SU-DHL-6 (cell line): ENCODE measurements around the gene PNMA8A.
A peak's percentile ranks its signal among the peaks of the same experiment; 100 is the strongest.

ENCODE experiments used
- H2AFZ ChIP-seq: fragments of 200-600 bp; sonication (generic); 2 replicates; pipeline ENCODE4 v1.6.1; 2014; ENCODE audit warnings: low read depth, mild to moderate bottlenecking, moderate library complexity, mixed read lengths, antibody characterized with exemption, low read length; ENCODE audit not compliant: severe bottlenecking
- H3F3A ChIP-seq: fragments of 200-600 bp; shearing (Covaris generic); 2 replicates; pipeline ENCODE4 v1.6.0; 2016; ENCODE audit warnings: antibody characterized with exemption, mild to moderate bottlenecking; ENCODE audit not compliant: insufficient read depth
- H3K27ac ChIP-seq: fragments of 200-600 bp; sonication (generic); 2 replicates; pipeline ENCODE4 v1.5.1; 2016; ENCODE audit warnings: low read depth, mild to moderate bottlenecking, low read length, moderate library complexity, mixed read lengths
- H3K27me3 ChIP-seq: fragments of 200-600 bp; sonication (generic), shearing (Covaris generic); 2 replicates; pipeline ENCODE4 v1.6.0; 2014; ENCODE audit warnings: mild to moderate bottlenecking, low read length
- H3K36me3 ChIP-seq: fragments of 200-600 bp; sonication (generic); 2 replicates; pipeline ENCODE4 v1.6.1; 2014; ENCODE audit warnings: mild to moderate bottlenecking, low read length, mixed read lengths
- H3K4me2 ChIP-seq: fragments of 300-600, 200-600 bp; shearing (Covaris generic), sonication (generic); 2 replicates; pipeline ENCODE4 v1.6.0; 2014; ENCODE audit warnings: low read length, low read depth, mild to moderate bottlenecking; ENCODE audit not compliant: poor library complexity, severe bottlenecking
- H3K4me3 ChIP-seq: fragments of 200-600 bp; sonication (generic); 2 replicates; pipeline ENCODE4 v1.5.1; 2014; ENCODE audit warnings: antibody characterized with exemption, low read length, mild to moderate bottlenecking, mixed read lengths; ENCODE audit not compliant: insufficient read depth, poor library complexity, severe bottlenecking
- H3K79me2 ChIP-seq: fragments of 200-600 bp; sonication (generic); 2 replicates; pipeline ENCODE4 v1.6.1; 2014; ENCODE audit warnings: mild to moderate bottlenecking, low read length, moderate library complexity; ENCODE audit not compliant: insufficient read depth
- H3K9ac ChIP-seq: fragments of 200-600 bp; sonication (generic); 2 replicates; pipeline ENCODE4 v1.7.0; 2014; ENCODE audit warnings: mild to moderate bottlenecking, low read length
- H3K9me2 ChIP-seq: fragments of 200-600 bp; sonication (generic); replicated peaks from 2 replicates; pipeline ENCODE4 v1.6.1; 2014; ENCODE audit warnings: low read length; ENCODE audit not compliant: insufficient read depth
- H3K9me3 ChIP-seq: fragments of 200-600 bp; sonication (generic); 2 replicates; pipeline ENCODE4 v1.6.1; 2014; ENCODE audit warnings: low read length, mixed read lengths; ENCODE audit not compliant: insufficient read depth
- H4K20me1 ChIP-seq: fragments of 200-600 bp; sonication (generic); 2 replicates; pipeline ENCODE4 v1.6.1; 2014; ENCODE audit warnings: low read depth, mild to moderate bottlenecking, antibody characterized with exemption, low read length, moderate library complexity, mixed read lengths
- EZH2phosphoT487 ChIP-seq: fragments of 200-600 bp; sonication (generic), shearing (Covaris generic); conservative IDR thresholded peaks from 2 replicates; pipeline ENCODE4 v1.6.1; 2018; ENCODE audit warnings: mild to moderate bottlenecking, antibody characterized with exemption, low read length, moderate library complexity, mixed read lengths
- TF ChIP-seq, protein P1 (sequence below): fragments of 200-600 bp; sonication (generic); IDR thresholded peaks from one replicate; pipeline ENCODE4 v1.5.1; 2017; ENCODE audit warnings: antibody characterized with exemption, mild to moderate bottlenecking, low read length, moderate library complexity; ENCODE audit not compliant: insufficient read depth, poor library complexity, severe bottlenecking

The PNMA8A gene

GRCh38 chr19:46452186-46452585 is 19.2 kb downstream of the PNMA8A start:
- Histone ChIP-seq H2AFZ (no peak overlapping the region), H3K9ac (peak overlapping the region; percentile 6; the same call in 1 of the 2 replicates), H3K27me3 (no peaks in the 10 kb centered on the region), H3K9me3 (no peaks in the 10 kb centered on the region), H3K79me2 (peaks cover 9% of the 10 kb centered on the region; the same call in 1 of the 2 replicates), H3F3A (peaks cover 9% of the 10 kb centered on the region), H3K9me2 (no peaks in the 10 kb centered on the region), H3K27ac (peak overlapping the region; percentile 70), H4K20me1 (no peaks in the 10 kb centered on the region), H3K4me2 (no peak overlapping the region), H3K4me3 (no peak overlapping the region), H3K36me3 (0 out of 2 replicates have a peak, but pooled peaks cover 7% of the 10 kb centered on the region)
- TF ChIP-seq, protein P1, sequence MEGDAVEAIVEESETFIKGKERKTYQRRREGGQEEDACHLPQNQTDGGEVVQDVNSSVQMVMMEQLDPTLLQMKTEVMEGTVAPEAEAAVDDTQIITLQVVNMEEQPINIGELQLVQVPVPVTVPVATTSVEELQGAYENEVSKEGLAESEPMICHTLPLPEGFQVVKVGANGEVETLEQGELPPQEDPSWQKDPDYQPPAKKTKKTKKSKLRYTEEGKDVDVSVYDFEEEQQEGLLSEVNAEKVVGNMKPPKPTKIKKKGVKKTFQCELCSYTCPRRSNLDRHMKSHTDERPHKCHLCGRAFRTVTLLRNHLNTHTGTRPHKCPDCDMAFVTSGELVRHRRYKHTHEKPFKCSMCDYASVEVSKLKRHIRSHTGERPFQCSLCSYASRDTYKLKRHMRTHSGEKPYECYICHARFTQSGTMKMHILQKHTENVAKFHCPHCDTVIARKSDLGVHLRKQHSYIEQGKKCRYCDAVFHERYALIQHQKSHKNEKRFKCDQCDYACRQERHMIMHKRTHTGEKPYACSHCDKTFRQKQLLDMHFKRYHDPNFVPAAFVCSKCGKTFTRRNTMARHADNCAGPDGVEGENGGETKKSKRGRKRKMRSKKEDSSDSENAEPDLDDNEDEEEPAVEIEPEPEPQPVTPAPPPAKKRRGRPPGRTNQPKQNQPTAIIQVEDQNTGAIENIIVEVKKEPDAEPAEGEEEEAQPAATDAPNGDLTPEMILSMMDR: no peak
- no peak for TF ChIP-seq EZH2phosphoT487

DNA sequence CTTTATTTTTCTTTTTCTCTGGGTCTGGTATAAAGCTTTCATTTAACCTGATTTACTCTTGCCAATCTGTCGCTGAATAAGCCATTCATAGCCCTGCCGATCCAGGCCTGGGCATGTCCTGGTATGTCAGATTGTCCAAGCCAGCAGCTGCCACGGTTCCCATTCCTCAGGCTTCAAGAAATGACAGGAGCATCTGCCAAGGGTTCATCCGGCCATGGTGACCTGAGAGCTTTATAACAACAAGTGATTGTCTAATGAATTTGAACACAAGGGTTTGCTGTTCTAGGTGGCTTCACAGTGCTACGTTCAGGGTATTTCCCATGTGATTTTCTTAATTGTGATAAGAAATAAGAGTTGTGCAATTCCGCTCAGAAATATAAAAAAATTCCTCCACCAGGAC is 20.0 kb downstream of the PNMA8A start:
- no peak overlapping the region for H2AFZ ChIP-seq
- no peak for TF ChIP-seq EZH2phosphoT487
- TF ChIP-seq, protein P1: no peak

GRCh38 chr19:46450737-46451136 is 20.6 kb downstream of the PNMA8A start:
- H4K20me1 ChIP-seq: no peaks in the 10 kb centered on the region
- H3K4me3 ChIP-seq: no peak overlapping the region
- 0 out of 2 replicates have a peak, but pooled peaks cover 7% of the 10 kb centered on the region for H3K36me3 ChIP-seq
- peaks cover 9% of the 10 kb centered on the region for H3F3A ChIP-seq
- H3K9me3 ChIP-seq: no peaks in the 10 kb centered on the region
- TF ChIP-seq EZH2phosphoT487: no peak
- TF ChIP-seq, protein P1: no peak
- H2AFZ ChIP-seq: no peak overlapping the region
- peak overlapping the region; percentile 70 for H3K27ac ChIP-seq
- H3K4me2 ChIP-seq: peak overlapping the region; percentile 41
- no peaks in the 10 kb centered on the region for H3K27me3 ChIP-seq
- H3K9me2 ChIP-seq: no peaks in the 10 kb centered on the region
- peak overlapping the region; percentile 11 for H3K9ac ChIP-seq
- peaks cover 9% of the 10 kb centered on the region; the same call in 1 of the 2 replicates for H3K79me2 ChIP-seq

More for the DNA sequence above, 20.0 kb downstream of the PNMA8A start:
- Histone ChIP-seq H3K4me2 (peak overlapping the region; percentile 41), H3K79me2 (peaks cover 9% of the 10 kb centered on the region; the same call in 1 of the 2 replicates), H3K9me3 (no peaks in the 10 kb centered on the region), H3K27me3 (no peaks in the 10 kb centered on the region), H3K27ac (peak overlapping the region; percentile 70), H4K20me1 (no peaks in the 10 kb centered on the region), H3K9me2 (no peaks in the 10 kb centered on the region), H3K4me3 (no peak overlapping the region), H3K36me3 (0 out of 2 replicates have a peak, but pooled peaks cover 7% of the 10 kb centered on the region), H3K9ac (peak overlapping the region; percentile 11), H3F3A (peaks cover 9% of the 10 kb centered on the region)
